T1000 (cell line): ENCODE measurements around the gene LCOR.
"Not testable (repeated sequence)": the region's sequence is repeated elsewhere in the genome, so short reads cannot be mapped to it uniquely, and the experiment has no call there.

Experiments used
- DNase-seq: peaks from one replicate; lab custom pipeline; 2025; ENCODE audit warnings: mixed read lengths; lab: John Stamatoyannopoulos, UW

Gene LCOR

DNA sequence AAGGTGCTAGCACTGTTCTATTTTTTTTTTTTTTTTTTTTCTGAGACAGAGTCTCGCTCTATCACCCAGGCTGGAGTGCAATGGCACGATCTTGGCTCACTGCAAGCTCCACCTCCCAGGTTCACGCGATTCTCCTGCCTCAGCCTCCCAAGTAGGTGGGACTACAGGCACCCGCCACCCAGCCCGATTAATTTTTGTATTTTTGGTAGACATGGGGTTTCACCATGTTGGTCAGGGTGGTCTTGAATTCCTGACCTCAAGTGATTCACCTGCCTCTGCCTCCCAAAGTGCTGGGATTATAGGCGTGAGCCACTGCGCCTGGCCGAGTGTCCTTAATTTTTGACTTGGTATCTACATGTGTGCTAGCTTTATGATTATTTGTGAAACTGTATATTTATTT is 201.7 kb downstream of the LCOR start:
- DNase-seq: not testable (repeated sequence)

GRCh38 chr10:97034301-97034700 is 202.2 kb downstream of the LCOR start:
- DNase-seq: peak; percentile 16

DNA sequence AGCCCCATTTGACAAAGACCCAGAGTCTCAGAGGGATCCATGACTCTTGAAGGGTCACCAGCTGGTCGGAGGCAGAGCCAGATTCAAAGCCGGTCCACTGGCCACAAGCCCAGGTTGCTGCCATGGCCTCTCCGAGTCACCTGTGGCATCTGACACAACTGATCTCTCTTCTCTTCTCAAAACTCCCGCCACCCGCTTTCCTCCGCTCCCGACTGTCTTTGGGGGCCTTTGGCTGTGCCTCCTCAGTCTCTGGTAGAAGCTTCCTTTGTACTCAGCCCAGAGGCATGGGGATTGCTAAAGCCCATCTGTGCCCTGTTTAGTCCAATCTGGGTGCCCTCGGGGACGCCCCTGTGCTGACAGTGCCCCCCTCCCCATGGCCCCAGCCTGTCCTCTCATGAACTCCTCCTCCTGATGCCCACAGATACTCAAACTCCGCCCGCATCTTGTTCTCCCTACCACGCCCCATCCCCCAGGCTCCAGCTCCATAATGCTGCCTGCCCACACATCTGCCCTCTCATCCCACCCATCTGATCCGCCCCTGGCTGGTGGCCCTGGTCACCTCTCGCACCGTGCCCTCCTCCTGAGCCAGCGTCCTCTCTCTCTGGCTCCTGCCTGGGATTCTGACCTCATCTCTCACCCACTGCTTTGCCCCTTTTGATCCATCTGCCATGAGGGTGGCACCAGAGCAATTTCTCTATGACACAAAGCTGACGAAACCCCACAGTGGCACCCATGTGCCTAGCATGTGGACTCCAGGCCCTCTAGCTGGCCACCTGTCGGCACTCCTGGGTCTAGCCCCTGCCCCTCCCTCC is 203.1 kb downstream of the LCOR start:
- DNase-seq: no peak

- peak; percentile 81 for DNase-seq
Observed at GRCh38 chr10:97037365-97038361, 205.6 kb downstream of the LCOR start.

DNA sequence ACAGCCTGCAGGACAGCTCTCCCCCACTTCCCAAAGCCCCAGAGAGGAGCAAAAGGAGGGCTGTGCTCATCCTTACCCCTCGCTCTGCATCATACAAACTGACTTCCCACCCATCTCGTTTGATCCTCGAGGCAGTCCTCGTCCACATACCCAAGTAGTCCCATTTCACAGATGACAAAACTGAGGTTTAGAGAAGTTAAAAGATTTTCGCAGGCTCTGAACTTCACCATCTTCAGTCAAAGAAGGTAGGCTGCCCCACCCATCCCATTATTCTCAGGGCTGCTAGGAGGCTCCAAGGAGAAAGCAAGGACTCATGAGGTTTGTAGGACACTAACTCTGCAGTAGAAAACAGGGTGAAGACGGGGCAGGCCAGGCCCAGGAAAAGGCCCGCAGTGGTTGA is 206.6 kb downstream of the LCOR start:
- DNase-seq: no peak

GRCh38 chr10:97039538-97040247 is 207.6 kb downstream of the LCOR start:
- no peak for DNase-seq

GRCh38 chr10:97040248-97040584 is 208.1 kb downstream of the LCOR start:
- DNase-seq: no peak

DNA sequence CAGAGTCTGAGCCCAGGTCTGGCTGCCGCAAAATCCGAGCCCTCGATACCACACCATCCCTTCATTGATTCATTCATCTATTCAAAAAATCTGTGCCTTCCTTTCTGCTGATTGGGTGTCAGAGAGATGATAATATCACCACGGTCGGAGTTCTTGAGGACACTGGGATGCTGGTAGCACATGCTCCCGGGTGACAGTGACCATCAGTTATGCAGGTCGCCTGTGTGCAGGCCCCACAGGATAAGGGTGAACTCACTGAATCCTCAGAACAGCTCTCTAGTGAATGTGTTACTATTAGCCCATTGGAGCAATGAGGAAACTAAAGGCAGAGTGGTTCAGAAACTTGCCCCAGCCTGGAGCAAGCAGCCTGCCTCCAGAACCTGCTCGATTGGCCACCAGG is 208.6 kb downstream of the LCOR start:
- DNase-seq: no peak

GRCh38 chr10:97042081-97042480 is 210.0 kb downstream of the LCOR start:
- no peak for DNase-seq

- no peak for DNase-seq
Observed at GRCh38 chr10:97042716-97043562, 210.8 kb downstream of the LCOR start.

DNA sequence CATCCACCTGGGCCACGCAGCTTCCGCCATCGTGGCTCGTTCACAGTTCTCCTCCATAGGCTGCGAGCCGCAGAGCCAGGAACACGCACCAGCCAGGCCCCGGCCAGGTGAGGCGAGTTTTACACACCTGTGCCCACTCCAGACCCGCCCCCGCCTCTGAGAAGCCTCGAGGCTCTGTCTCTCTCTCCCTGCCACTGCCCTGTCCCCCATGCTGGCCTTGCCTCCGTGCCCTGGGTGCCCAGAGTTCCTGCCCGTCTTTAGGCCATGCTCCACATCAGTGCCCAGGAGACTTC is 211.4 kb downstream of the LCOR start:
- no peak for DNase-seq
